ENCODE results near the gene MCF2L2.

The MCF2L2 gene

DNA sequence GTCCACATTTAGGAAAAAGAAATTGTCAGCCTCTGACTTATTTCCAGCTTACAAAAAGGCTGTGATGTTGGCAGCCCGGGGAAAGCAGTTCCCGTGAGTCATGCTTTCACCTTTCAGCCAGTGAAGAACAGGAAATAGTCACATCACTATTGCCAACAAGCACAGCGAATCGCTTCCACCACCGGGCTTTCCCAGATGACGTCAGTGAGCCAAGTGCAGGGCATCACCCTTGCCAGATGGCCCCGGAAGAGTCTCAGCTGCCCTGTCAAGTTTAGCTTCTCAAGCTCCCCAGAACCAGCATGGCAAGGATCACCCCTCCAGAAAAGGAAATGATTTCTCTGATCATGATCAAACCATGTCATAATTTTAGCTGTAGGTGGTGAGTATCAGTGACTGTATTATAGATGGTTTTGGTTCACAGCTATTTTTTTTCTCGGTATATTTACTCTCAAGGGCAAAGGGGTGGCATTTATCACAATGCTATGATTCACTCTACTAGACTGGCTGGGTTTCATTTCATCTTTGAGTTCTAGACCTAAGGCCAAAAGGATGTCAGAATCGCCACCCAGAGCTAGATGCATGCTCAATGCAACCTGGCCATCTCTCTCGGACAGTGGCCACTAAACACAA lies 142.5 kb downstream of the MCF2L2 start:
- TF ChIP-seq MYC (IDR thresholded peaks at IDR 0.05; ENCODE audit: low read depth, low read length) (0 out of 2 replicates have a peak, but pooled peaks have one; percentile 21), POLR2A (IDR thresholded peaks at IDR 0.05; ENCODE audit: extremely low read depth, insufficient read length) (no peak)
- TF ChIP-seq, protein P1, sequence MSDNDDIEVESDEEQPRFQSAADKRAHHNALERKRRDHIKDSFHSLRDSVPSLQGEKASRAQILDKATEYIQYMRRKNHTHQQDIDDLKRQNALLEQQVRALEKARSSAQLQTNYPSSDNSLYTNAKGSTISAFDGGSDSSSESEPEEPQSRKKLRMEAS (IDR thresholded peaks at IDR 0.05; ENCODE audit: low read depth, low read length), result peak; percentile 48; the same call in 1 of the 2 replicates
- TF ChIP-seq, protein P2, sequence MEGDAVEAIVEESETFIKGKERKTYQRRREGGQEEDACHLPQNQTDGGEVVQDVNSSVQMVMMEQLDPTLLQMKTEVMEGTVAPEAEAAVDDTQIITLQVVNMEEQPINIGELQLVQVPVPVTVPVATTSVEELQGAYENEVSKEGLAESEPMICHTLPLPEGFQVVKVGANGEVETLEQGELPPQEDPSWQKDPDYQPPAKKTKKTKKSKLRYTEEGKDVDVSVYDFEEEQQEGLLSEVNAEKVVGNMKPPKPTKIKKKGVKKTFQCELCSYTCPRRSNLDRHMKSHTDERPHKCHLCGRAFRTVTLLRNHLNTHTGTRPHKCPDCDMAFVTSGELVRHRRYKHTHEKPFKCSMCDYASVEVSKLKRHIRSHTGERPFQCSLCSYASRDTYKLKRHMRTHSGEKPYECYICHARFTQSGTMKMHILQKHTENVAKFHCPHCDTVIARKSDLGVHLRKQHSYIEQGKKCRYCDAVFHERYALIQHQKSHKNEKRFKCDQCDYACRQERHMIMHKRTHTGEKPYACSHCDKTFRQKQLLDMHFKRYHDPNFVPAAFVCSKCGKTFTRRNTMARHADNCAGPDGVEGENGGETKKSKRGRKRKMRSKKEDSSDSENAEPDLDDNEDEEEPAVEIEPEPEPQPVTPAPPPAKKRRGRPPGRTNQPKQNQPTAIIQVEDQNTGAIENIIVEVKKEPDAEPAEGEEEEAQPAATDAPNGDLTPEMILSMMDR (IDR thresholded peaks at IDR 0.05; ENCODE audit: low read depth, low read length), result no peak
- H3K4me3 ChIP-seq (ENCODE audit: low read depth, low read length), result no peak overlapping the region
- peak; percentile 84 for DNase-seq (ENCODE audit: low read depth)

DNA sequence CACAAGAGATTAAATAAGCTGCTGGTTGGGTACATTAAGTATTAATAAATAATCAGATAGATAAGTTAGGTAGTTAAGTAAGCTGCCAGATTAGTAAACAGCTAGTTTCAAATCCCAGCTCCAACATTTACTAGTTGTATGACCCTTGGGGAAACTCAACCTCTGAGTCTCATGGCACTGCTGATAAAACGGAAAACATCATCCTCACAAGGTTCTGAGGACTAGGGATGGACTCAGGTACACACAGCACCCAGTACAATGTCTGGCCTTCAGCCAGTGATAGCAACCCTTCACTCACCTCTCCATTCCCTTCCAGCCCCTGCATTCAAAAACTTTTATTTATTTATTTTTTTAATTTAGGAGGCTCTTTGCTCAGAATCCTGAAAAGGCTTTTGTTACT lies 143.1 kb downstream of the MCF2L2 start:
- TF ChIP-seq POLR2A (IDR thresholded peaks at IDR 0.05; ENCODE audit: extremely low read depth, insufficient read length) (no peak), MYC (IDR thresholded peaks at IDR 0.05; ENCODE audit: low read depth, low read length) (no peak)
- TF ChIP-seq, protein P1 (IDR thresholded peaks at IDR 0.05; ENCODE audit: low read depth, low read length), result no peak
- TF ChIP-seq, protein P2 (IDR thresholded peaks at IDR 0.05; ENCODE audit: low read depth, low read length), result no peak
- no peak overlapping the region for H3K4me3 ChIP-seq (ENCODE audit: low read depth, low read length)
- no peak for DNase-seq (ENCODE audit: low read depth)

DNA sequence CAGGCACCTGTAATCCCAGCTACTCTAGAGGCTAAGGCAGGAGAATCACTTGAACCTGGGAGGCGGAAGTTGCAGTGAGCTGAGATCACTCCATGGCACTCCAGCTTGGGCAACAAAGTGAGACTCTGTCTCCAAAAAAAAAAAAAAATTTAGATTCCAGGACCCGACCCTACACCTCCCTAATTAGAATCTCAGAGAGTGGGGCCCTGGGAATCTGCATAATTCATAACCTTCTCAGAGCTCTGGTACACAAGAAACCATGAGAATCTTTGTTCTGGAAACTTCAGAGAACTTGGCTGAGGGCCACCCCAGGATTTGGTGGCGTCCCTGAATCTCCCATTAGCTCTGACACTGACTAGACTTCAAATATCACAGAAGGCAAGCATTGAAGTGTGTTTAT lies 143.8 kb downstream of the MCF2L2 start:
- H3K4me3 ChIP-seq (ENCODE audit: low read depth, low read length), result no peak overlapping the region
- DNase-seq (ENCODE audit: low read depth), result no peak
- no peak for TF ChIP-seq MYC (IDR thresholded peaks at IDR 0.05; ENCODE audit: low read depth, low read length)
- TF ChIP-seq POLR2A (IDR thresholded peaks at IDR 0.05; ENCODE audit: extremely low read depth, insufficient read length), result no peak
- TF ChIP-seq, protein P2 (IDR thresholded peaks at IDR 0.05; ENCODE audit: low read depth, low read length), result no peak
- TF ChIP-seq, protein P1 (IDR thresholded peaks at IDR 0.05; ENCODE audit: low read depth, low read length), result no peak

DNA sequence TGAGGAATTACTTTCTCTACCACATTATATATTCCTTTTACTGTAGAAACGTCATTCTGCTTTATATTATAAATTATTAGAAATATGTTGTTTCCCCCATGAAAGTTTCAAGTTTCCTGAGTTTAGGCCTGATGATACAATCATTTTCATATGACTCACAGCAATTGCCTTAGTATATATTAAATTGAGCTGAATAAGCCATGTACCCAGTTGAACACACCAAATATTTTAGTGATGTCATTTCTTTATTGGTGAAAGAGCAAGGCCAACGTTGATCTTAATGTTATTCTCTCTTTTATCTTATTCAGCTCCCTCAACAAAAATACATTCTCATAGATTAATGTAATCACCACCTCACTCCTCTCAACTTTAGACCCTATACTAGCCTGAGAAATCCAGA lies 144.5 kb downstream of the MCF2L2 start:
- TF ChIP-seq POLR2A (IDR thresholded peaks at IDR 0.05; ENCODE audit: extremely low read depth, insufficient read length), result no peak
- TF ChIP-seq, protein P1 (IDR thresholded peaks at IDR 0.05; ENCODE audit: low read depth, low read length), result no peak
- TF ChIP-seq MYC (IDR thresholded peaks at IDR 0.05; ENCODE audit: low read depth, low read length), result no peak
- TF ChIP-seq, protein P2 (IDR thresholded peaks at IDR 0.05; ENCODE audit: low read depth, low read length), result no peak
- H3K4me3 ChIP-seq (ENCODE audit: low read depth, low read length), result no peak overlapping the region
- no peak for DNase-seq (ENCODE audit: low read depth)

DNA sequence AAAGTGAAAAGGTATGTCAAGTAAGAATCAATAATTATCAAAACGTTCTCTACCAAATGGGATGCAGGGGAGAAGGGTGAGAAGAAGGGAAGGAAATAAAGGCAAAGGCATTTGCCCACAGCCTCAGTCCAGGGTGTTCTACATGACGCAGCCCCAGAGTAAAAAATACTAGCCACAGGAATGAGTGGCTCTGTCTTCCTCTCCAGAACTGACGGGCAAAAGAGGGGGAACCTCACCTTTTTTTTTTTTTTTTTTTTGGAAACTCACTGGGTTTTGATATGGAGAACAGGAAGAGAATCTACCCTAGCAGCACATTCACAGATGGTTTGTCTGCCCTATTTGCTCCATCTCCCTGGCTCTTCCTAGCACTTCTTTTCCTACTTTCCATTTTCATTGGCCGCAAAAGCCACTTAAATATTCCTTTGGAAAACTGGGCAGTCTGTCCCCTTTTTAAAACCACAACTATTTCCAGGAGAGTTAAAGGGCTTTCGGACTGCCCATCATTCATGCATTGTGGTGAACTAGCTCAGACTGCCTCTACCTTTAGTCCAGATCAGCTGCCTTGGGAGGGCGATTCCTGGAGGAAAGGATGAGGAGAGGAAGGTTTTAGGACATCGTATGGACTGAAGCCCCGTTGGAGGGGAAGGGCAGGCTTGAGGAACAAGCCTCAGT lies 147.2 kb downstream of the MCF2L2 start:
- TF ChIP-seq, protein P1 (IDR thresholded peaks at IDR 0.05; ENCODE audit: low read depth, low read length), result no peak
- TF ChIP-seq, protein P2 (IDR thresholded peaks at IDR 0.05; ENCODE audit: low read depth, low read length), result no peak
- TF ChIP-seq MYC (IDR thresholded peaks at IDR 0.05; ENCODE audit: low read depth, low read length) (no peak), POLR2A (IDR thresholded peaks at IDR 0.05; ENCODE audit: extremely low read depth, insufficient read length) (no peak)
- no peak for DNase-seq (ENCODE audit: low read depth)
- H3K4me3 ChIP-seq (ENCODE audit: low read depth, low read length), result no peak overlapping the region

Data from NB4 (cell line).